ENCODE measurements around the gene PSORS1C2. TPM values are rescaled to one million over a fixed set of nuclear protein-coding genes. Genes with fewer than 3 reads are reported as not detected.

The PSORS1C2 gene
- total RNA-seq, 3 donors from 2014 or later = not detected

- ATAC-seq = no peak
- TF ChIP-seq, protein P1, sequence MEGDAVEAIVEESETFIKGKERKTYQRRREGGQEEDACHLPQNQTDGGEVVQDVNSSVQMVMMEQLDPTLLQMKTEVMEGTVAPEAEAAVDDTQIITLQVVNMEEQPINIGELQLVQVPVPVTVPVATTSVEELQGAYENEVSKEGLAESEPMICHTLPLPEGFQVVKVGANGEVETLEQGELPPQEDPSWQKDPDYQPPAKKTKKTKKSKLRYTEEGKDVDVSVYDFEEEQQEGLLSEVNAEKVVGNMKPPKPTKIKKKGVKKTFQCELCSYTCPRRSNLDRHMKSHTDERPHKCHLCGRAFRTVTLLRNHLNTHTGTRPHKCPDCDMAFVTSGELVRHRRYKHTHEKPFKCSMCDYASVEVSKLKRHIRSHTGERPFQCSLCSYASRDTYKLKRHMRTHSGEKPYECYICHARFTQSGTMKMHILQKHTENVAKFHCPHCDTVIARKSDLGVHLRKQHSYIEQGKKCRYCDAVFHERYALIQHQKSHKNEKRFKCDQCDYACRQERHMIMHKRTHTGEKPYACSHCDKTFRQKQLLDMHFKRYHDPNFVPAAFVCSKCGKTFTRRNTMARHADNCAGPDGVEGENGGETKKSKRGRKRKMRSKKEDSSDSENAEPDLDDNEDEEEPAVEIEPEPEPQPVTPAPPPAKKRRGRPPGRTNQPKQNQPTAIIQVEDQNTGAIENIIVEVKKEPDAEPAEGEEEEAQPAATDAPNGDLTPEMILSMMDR (IDR thresholded peaks at IDR 0.05) = no peak
- no peaks in the 10 kb centered on the region for H3K36me3 ChIP-seq (ENCODE audit: low read depth)
- intact Hi-C loops (cut with DNase I, micrococcal nuclease) = no loop called here
- H3K9me3 ChIP-seq = no peaks in the 10 kb centered on the region
- H3K4me1 ChIP-seq (ENCODE audit: low read depth) = peaks cover 28% of the 10 kb centered on the region
- DNase-seq = no peak
- no peak overlapping the region for H3K4me3 ChIP-seq
Observed at GRCh38 chr6:31140643-31141042, 1.8 kb upstream of the PSORS1C2 start.

DNA sequence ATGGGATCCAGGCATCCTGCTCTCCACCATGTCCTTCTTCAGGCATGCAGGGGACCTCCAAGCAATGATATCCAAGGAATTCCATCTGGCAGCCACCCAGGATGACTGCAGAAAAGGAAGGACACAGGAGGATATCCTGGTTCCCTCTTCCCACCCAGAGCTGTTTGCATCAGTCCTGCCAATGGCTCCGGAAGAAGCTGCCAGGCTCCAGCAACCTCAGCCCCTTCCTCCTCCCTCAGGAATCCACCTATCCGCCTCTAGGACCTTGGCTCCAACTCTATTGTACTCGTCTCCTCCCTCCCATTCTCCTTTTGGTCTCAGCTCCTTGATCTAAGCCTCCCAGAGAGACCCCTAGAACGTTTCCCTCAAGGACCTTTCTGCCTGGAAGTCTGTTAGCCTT is 733 bp upstream of the PSORS1C2 start:
- peaks cover 23% of the 10 kb centered on the region for H3K4me1 ChIP-seq (ENCODE audit: low read depth)
- intact Hi-C loops (cut with DNase I, micrococcal nuclease) = loop anchor here (5.0 kb wide), 3 partner anchors 53 to 233 kb away; no protein-coding TSS in a partner anchor
- DNase-seq = no peak
- no peaks in the 10 kb centered on the region for H3K9me3 ChIP-seq
- no peak overlapping the region for H3K4me3 ChIP-seq
- ATAC-seq = no peak
- TF ChIP-seq, protein P1 (IDR thresholded peaks at IDR 0.05) = no peak
- no peaks in the 10 kb centered on the region for H3K36me3 ChIP-seq (ENCODE audit: low read depth)

DNA sequence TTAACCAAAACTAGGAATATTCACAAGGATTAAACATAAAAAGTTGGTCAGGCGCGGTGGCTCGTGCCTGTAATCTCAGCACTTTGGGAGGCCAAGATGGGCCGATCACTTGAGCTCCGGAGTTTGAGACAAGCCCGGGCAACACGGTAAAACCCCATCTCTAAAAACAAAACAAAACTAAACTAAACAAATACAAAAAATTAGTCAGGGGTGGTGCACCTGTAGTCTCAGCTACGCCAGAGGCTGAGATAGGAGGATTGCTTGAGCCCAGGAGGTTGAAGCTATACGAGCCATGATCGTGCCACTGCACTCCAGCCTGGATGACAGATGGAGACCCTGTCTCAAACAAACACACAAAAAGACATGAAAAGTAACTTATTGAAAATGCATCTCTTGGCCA is 3.2 kb downstream of the PSORS1C2 start:
- no peak for DNase-seq
- no peak for ATAC-seq
- intact Hi-C loops (cut with DNase I, micrococcal nuclease) = loop anchor here (5.0 kb wide), 3 partner anchors 57 to 237 kb away; no protein-coding TSS in a partner anchor
- no peak overlapping the region for H3K4me3 ChIP-seq
- TF ChIP-seq, protein P1 (IDR thresholded peaks at IDR 0.05) = no peak
- no peaks in the 10 kb centered on the region for H3K36me3 ChIP-seq (ENCODE audit: low read depth)
- no peaks in the 10 kb centered on the region for H3K9me3 ChIP-seq
- H3K4me1 ChIP-seq (ENCODE audit: low read depth) = peaks cover 7% of the 10 kb centered on the region

- intact Hi-C loops (cut with DNase I, micrococcal nuclease) = no loop called here
- no peak for ATAC-seq
- peaks cover 3% of the 10 kb centered on the region for H3K4me1 ChIP-seq (ENCODE audit: low read depth)
- H3K36me3 ChIP-seq (ENCODE audit: low read depth) = no peaks in the 10 kb centered on the region
- no peaks in the 10 kb centered on the region for H3K9me3 ChIP-seq
- TF ChIP-seq, protein P1 (IDR thresholded peaks at IDR 0.05) = no peak
- no peak overlapping the region for H3K4me3 ChIP-seq
- DNase-seq = no peak
Observed at GRCh38 chr6:31132806-31133205, 6.1 kb downstream of the PSORS1C2 start.

DNA sequence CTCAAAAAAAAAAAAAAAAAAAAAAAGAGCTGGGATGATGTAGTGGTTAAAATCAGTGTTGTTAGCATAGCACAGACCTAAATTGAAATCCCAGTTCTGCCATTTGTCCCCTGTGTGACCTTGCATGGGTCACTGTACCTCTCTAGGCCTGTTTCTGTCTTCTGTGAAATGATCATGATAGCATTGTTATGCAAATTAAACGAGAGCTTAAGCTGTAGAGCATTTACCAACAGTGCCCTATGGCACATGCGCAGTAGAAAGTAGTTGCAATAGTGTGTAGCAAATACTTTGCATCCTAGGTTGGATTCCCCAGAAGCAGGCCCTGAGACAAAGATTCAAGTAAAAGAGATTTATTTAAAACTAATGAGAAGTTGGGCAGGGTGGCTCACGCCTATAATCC is 7.3 kb downstream of the PSORS1C2 start:
- ATAC-seq = no peak
- TF ChIP-seq, protein P1 (IDR thresholded peaks at IDR 0.05) = no peak

GRCh38 chr6:31130751-31131150 is 8.1 kb downstream of the PSORS1C2 start:
- Histone ChIP-seq H3K4me3 (no peak overlapping the region), H3K4me1 (ENCODE audit: low read depth) (peaks cover 6% of the 10 kb centered on the region), H3K36me3 (ENCODE audit: low read depth) (no peaks in the 10 kb centered on the region), H3K9me3 (no peaks in the 10 kb centered on the region)
- DNase-seq (no peak), ATAC-seq (no peak)
- intact Hi-C loops (cut with DNase I, micrococcal nuclease) = no loop called here
- TF ChIP-seq, protein P1 (IDR thresholded peaks at IDR 0.05) = no peak

More for the DNA sequence above, 7.3 kb downstream of the PSORS1C2 start:
- intact Hi-C loops (cut with DNase I, micrococcal nuclease) = no loop called here
- peaks cover 4% of the 10 kb centered on the region for H3K4me1 ChIP-seq (ENCODE audit: low read depth)
- H3K36me3 ChIP-seq (ENCODE audit: low read depth) = no peaks in the 10 kb centered on the region
- H3K9me3 ChIP-seq = no peaks in the 10 kb centered on the region
- DNase-seq = no peak
- H3K4me3 ChIP-seq = no peak overlapping the region
